Fibroblast of the aortic adventitia (primary cell): ENCODE data around the gene ERC2. TPM values are rescaled to one million over a fixed set of nuclear protein-coding genes. Genes with fewer than 3 reads are reported as not detected.

Source experiments
- DNase-seq: peaks from one replicate; pipeline ENCODE4 v3.0.0-alpha.2; 2010; ENCODE audit warnings: low read depth
- H3K4me3 ChIP-seq: 2 replicates; pipeline ENCODE4 v1.5.1; 2011; ENCODE audit warnings: low read depth, mild to moderate bottlenecking, control low read depth, low read length, moderate library complexity
- CTCF ChIP-seq: IDR thresholded peaks from 2 replicates; pipeline ENCODE4 v1.5.1; 2011; ENCODE audit warnings: mild to moderate bottlenecking, low read length, control low read depth, inconsistent platforms; ENCODE audit not compliant: insufficient read depth
- total RNA-seq: library from RNA; depleted of rRNA; stranded (reverse); fragments of >200 nt; gene quantifications from 2 replicates; pipeline ENCODE4 v1.2.3, GENCODE V29; 2012; ENCODE audit warnings: low replicate concordance

Gene ERC2
- total RNA-seq, 1 donor: 0.09 TPM

- no peak overlapping the region for H3K4me3 ChIP-seq
- TF ChIP-seq CTCF: no peak
- no peak for DNase-seq
Observed at GRCh38 chr3:55885721-55886120, 582.5 kb downstream of the ERC2 start.

- TF ChIP-seq CTCF: no peak
- no peak overlapping the region for H3K4me3 ChIP-seq
- DNase-seq: no peak
Observed at GRCh38 chr3:55884491-55885285, 583.6 kb downstream of the ERC2 start.

GRCh38 chr3:55884066-55884465, 584.2 kb downstream of the ERC2 start:
- H3K4me3 ChIP-seq: no peak overlapping the region
- no peak for TF ChIP-seq CTCF
- no peak for DNase-seq

- H3K4me3 ChIP-seq: no peak overlapping the region
- no peak for TF ChIP-seq CTCF
- no peak for DNase-seq
Observed at GRCh38 chr3:55882006-55882405, 586.3 kb downstream of the ERC2 start.

- TF ChIP-seq CTCF: no peak
- H3K4me3 ChIP-seq: no peak overlapping the region
- no peak for DNase-seq
Observed at GRCh38 chr3:55880357-55880756, 587.9 kb downstream of the ERC2 start.

- H3K4me3 ChIP-seq: no peak overlapping the region
- DNase-seq: no peak
- no peak for TF ChIP-seq CTCF
Observed at GRCh38 chr3:55879901-55880331, 588.4 kb downstream of the ERC2 start.

- no peak overlapping the region for H3K4me3 ChIP-seq
- TF ChIP-seq CTCF: no peak
Observed at GRCh38 chr3:55877703-55878102, 590.6 kb downstream of the ERC2 start.

More at GRCh38 chr3:55877703-55878102, 590.6 kb downstream of the ERC2 start:
- no peak for DNase-seq
